ENCODE results near the gene FAM47C. TPM values are rescaled to one million over a fixed set of nuclear protein-coding genes. Genes with fewer than 3 reads are reported as not detected.
"Not testable (repeated sequence)": the region's sequence is repeated elsewhere in the genome, so short reads cannot be mapped to it uniquely, and the experiment has no call there.

Gene FAM47C
- polyA plus RNA-seq, 4 donors: not detected

- H3K36me3 ChIP-seq (ENCODE audit: control insufficient read depth in 3 of 3, insufficient read depth in 2 of 3, low read depth in 1 of 3, low read length in 3 of 3); H3K9me3 ChIP-seq (ENCODE audit: control insufficient read depth in 2 of 2, insufficient read depth in 1 of 2, low read depth in 1 of 2, low read length in 1 of 2); H3K4me3 ChIP-seq (ENCODE audit: low read depth in 1 of 3, low read length in 3 of 3); H3K27ac ChIP-seq (ENCODE audit: low read depth in 1 of 3, low read length in 2 of 3); FAIRE-seq; H3K27me3 ChIP-seq (ENCODE audit: control insufficient read depth in 3 of 3, insufficient read depth in 3 of 3, low read length in 3 of 3); DNase-seq; H3K4me1 ChIP-seq (ENCODE audit: control insufficient read depth in 3 of 3, insufficient read depth in 2 of 3, low read depth in 1 of 3, low read length in 2 of 3): not testable (repeated sequence)
- 4 to 43% (median 17%) methylated on average over 41 to 78 of the region's 89 CpGs for WGBS, 3 donors
Measured at GRCh38 chrX:36985416-36986209, 22.6 kb upstream of the FAM47C start.

- FAIRE-seq (no peak), DNase-seq (no peak)
- H3K4me1 ChIP-seq (ENCODE audit: control insufficient read depth in 3 of 3, insufficient read depth in 2 of 3, low read depth in 1 of 3, low read length in 2 of 3): no peaks in the 10 kb centered on the region
- WGBS, 3 donors: 6 to 29% (median 20%) methylated on average over 8 to 34 of the region's 34 CpGs
- no peaks in the 10 kb centered on the region for H3K9me3 ChIP-seq (ENCODE audit: control insufficient read depth in 2 of 2, insufficient read depth in 1 of 2, low read depth in 1 of 2, low read length in 1 of 2)
- no peak overlapping the region for H3K4me3 ChIP-seq (ENCODE audit: low read depth in 1 of 3, low read length in 3 of 3)
- H3K27me3 ChIP-seq (ENCODE audit: control insufficient read depth in 3 of 3, insufficient read depth in 3 of 3, low read length in 3 of 3): peaks cover 0 to 4% (median 1%) of the 10 kb centered on the region in 3 donors
- H3K27ac ChIP-seq (ENCODE audit: low read depth in 1 of 3, low read length in 2 of 3): no peak overlapping the region
- no peaks in the 10 kb centered on the region for H3K36me3 ChIP-seq (ENCODE audit: control insufficient read depth in 3 of 3, insufficient read depth in 2 of 3, low read depth in 1 of 3, low read length in 3 of 3)
Measured at GRCh38 chrX:36986231-36986630, 21.9 kb upstream of the FAM47C start.

DNA sequence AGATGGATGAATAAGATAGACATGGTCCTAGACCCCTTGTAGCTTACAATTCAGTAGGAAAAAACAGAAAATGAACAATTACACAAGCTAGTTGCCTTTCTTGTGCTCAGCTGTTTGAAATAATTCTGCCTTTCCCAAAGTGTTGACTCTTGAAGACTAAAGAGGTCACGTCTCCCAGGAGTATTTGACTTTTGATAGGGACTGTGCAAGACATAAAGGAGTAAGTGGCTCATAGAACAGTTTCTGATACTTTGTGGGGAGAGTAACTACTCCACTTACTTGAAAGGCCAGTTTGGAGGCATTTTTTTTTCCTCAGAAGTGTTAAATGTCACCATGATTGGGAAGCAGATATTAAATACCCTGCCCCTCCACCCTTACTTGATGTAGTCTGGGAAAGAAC, 21.0 kb upstream of the FAM47C start:
- H3K27me3 ChIP-seq (ENCODE audit: control insufficient read depth in 3 of 3, insufficient read depth in 3 of 3, low read length in 3 of 3); H3K36me3 ChIP-seq (ENCODE audit: control insufficient read depth in 3 of 3, insufficient read depth in 2 of 3, low read depth in 1 of 3, low read length in 3 of 3); DNase-seq; H3K4me1 ChIP-seq (ENCODE audit: control insufficient read depth in 3 of 3, insufficient read depth in 2 of 3, low read depth in 1 of 3, low read length in 2 of 3); FAIRE-seq; H3K4me3 ChIP-seq (ENCODE audit: low read depth in 1 of 3, low read length in 3 of 3); H3K9me3 ChIP-seq (ENCODE audit: control insufficient read depth in 2 of 2, insufficient read depth in 1 of 2, low read depth in 1 of 2, low read length in 1 of 2); H3K27ac ChIP-seq (ENCODE audit: low read depth in 1 of 3, low read length in 2 of 3): not testable (repeated sequence)
- WGBS, 3 donors: no CpG with 5 or more reads among the region's 1 CpG

- Histone ChIP-seq H3K27ac (ENCODE audit: low read depth in 1 of 3, low read length in 2 of 3) (no peak overlapping the region), H3K4me1 (ENCODE audit: control insufficient read depth in 3 of 3, insufficient read depth in 2 of 3, low read depth in 1 of 3, low read length in 2 of 3) (no peaks in the 10 kb centered on the region), H3K27me3 (ENCODE audit: control insufficient read depth in 3 of 3, insufficient read depth in 3 of 3, low read length in 3 of 3) (no peaks in the 10 kb centered on the region), H3K36me3 (ENCODE audit: control insufficient read depth in 3 of 3, insufficient read depth in 2 of 3, low read depth in 1 of 3, low read length in 3 of 3) (no peaks in the 10 kb centered on the region), H3K9me3 (ENCODE audit: control insufficient read depth in 2 of 2, insufficient read depth in 1 of 2, low read depth in 1 of 2, low read length in 1 of 2) (no peaks in the 10 kb centered on the region), H3K4me3 (ENCODE audit: low read depth in 1 of 3, low read length in 3 of 3) (no peak overlapping the region)
- WGBS, 3 donors: 45 to 55% (median 48%) methylated on average over 8 to 9 of the region's 9 CpGs
- DNase-seq: no peak
- no peak for FAIRE-seq
Measured at GRCh38 chrX:37000140-37000539, 8.0 kb upstream of the FAM47C start.

DNA sequence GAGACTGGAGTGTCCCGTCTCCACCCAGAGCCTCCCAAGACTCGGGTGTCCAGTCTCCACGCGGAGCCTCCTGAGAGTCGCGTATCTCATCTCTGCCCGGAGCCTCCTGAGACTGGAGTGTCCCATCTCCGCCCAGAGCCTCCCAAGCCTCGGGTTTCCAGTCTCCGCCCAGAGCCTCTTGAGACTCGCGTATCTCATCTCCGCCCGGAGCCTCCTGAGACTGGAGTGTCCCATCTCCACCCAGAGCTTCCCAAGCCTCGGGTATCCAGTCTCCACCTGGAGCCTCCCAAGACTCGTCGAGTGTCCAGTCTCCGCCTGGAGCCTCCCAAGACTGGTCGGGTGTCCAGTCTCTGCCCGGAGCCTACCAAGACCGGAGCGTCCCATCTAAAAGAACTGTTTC, 2.3 kb downstream of the FAM47C start:
- Histone ChIP-seq H3K36me3 (ENCODE audit: control insufficient read depth in 3 of 3, insufficient read depth in 2 of 3, low read depth in 1 of 3, low read length in 3 of 3) (no peaks in the 10 kb centered on the region), H3K9me3 (ENCODE audit: control insufficient read depth in 2 of 2, insufficient read depth in 1 of 2, low read depth in 1 of 2, low read length in 1 of 2) (no peaks in the 10 kb centered on the region), H3K27ac (ENCODE audit: low read depth in 1 of 3, low read length in 2 of 3) (no peak overlapping the region), H3K4me1 (ENCODE audit: control insufficient read depth in 3 of 3, insufficient read depth in 2 of 3, low read depth in 1 of 3, low read length in 2 of 3) (no peaks in the 10 kb centered on the region), H3K4me3 (ENCODE audit: low read depth in 1 of 3, low read length in 3 of 3) (no peak overlapping the region), H3K27me3 (ENCODE audit: control insufficient read depth in 3 of 3, insufficient read depth in 3 of 3, low read length in 3 of 3) (no peaks in the 10 kb centered on the region)
- WGBS, 3 donors: 94 to 98% (median 95%) methylated on average over 19 to 22 of the region's 22 CpGs
- no peak for FAIRE-seq
- DNase-seq: no peak

DNA sequence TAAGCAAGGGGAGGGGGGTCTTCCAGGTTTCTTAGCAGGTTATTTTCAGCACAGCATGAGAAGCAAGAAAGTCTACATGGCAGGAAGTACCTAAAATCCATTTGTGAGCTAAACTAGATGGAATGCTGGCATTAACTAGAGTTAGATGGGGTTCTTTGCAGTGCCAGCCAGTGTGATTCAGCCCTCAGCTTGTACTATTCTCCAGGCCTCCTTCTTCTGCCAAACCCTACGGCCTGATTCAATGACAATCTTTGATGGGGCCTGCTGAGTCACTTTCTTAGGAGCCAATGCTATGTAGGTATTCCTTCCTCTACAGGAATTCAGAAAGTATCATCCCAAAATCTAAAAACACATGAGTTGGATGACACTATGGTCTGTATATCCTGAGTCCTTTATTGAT, 26.1 kb downstream of the FAM47C start:
- not testable (repeated sequence) for H3K9me3 ChIP-seq (ENCODE audit: control insufficient read depth in 2 of 2, insufficient read depth in 1 of 2, low read depth in 1 of 2, low read length in 1 of 2); H3K27ac ChIP-seq (ENCODE audit: low read depth in 1 of 3, low read length in 2 of 3); H3K27me3 ChIP-seq (ENCODE audit: control insufficient read depth in 3 of 3, insufficient read depth in 3 of 3, low read length in 3 of 3); H3K4me3 ChIP-seq (ENCODE audit: low read depth in 1 of 3, low read length in 3 of 3); FAIRE-seq; DNase-seq; H3K4me1 ChIP-seq (ENCODE audit: control insufficient read depth in 3 of 3, insufficient read depth in 2 of 3, low read depth in 1 of 3, low read length in 2 of 3); H3K36me3 ChIP-seq (ENCODE audit: control insufficient read depth in 3 of 3, insufficient read depth in 2 of 3, low read depth in 1 of 3, low read length in 3 of 3)
- 55 to 65% (median 56%) methylated on average over 1 of the region's 1 CpG for WGBS, 3 donors

DNA sequence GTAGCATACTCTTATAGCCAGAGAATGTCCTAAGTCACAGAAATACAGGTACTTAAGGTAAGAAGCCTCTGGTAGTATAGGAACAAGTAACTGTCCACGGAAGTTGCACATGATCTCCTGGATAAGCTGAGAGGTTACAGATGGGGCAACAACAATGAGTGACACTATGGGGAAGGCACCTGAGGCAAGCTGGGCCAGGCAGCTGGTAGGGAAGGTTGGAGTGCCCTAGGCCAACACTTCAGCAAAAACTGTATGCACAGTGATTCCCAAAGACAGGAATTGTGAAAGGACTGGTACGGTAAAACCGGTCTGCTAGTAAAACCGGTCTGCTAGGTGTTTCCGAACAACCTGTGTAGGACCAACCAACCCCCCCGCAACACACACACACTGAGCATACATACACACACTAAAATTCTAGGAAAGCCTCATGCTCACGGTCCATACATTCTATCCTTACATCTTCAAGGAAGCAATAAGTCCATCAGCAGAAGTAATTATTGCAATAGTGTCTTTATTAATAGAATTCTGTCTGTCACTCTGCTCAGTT, 28.6 kb downstream of the FAM47C start:
- not testable (repeated sequence) for FAIRE-seq; H3K27me3 ChIP-seq (ENCODE audit: control insufficient read depth in 3 of 3, insufficient read depth in 3 of 3, low read length in 3 of 3); H3K27ac ChIP-seq (ENCODE audit: low read depth in 1 of 3, low read length in 2 of 3); H3K4me1 ChIP-seq (ENCODE audit: control insufficient read depth in 3 of 3, insufficient read depth in 2 of 3, low read depth in 1 of 3, low read length in 2 of 3); H3K36me3 ChIP-seq (ENCODE audit: control insufficient read depth in 3 of 3, insufficient read depth in 2 of 3, low read depth in 1 of 3, low read length in 3 of 3); H3K4me3 ChIP-seq (ENCODE audit: low read depth in 1 of 3, low read length in 3 of 3); H3K9me3 ChIP-seq (ENCODE audit: control insufficient read depth in 2 of 2, insufficient read depth in 1 of 2, low read depth in 1 of 2, low read length in 1 of 2); DNase-seq
- 77 to 92% (median 84%) methylated on average over 7 of the region's 7 CpGs for WGBS, 3 donors

DNA sequence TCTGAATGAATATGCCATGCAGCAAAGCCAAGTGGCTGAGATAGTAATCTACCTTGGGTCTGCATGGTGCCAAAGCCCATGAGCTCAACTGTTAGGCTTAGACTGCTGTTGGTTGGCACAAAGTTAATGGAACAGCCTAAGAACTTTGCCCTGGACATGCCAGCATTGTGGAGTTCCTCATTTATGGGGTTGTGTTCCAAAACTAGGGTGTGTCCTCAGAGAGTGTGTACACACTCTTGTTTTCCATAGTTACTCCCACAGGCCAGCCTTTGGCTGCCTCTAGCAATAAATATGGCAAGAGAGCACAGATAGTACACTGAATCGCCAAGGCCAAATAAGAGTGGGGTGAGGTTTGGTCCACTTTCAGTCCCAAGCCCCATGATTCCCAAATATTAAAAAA, 30.6 kb downstream of the FAM47C start:
- WGBS, 3 donors: no CpG with 5 or more reads among the region's 1 CpG
- not testable (repeated sequence) for H3K9me3 ChIP-seq (ENCODE audit: control insufficient read depth in 2 of 2, insufficient read depth in 1 of 2, low read depth in 1 of 2, low read length in 1 of 2); H3K27me3 ChIP-seq (ENCODE audit: control insufficient read depth in 3 of 3, insufficient read depth in 3 of 3, low read length in 3 of 3); H3K36me3 ChIP-seq (ENCODE audit: control insufficient read depth in 3 of 3, insufficient read depth in 2 of 3, low read depth in 1 of 3, low read length in 3 of 3); FAIRE-seq; DNase-seq; H3K4me3 ChIP-seq (ENCODE audit: low read depth in 1 of 3, low read length in 3 of 3); H3K4me1 ChIP-seq (ENCODE audit: control insufficient read depth in 3 of 3, insufficient read depth in 2 of 3, low read depth in 1 of 3, low read length in 2 of 3); H3K27ac ChIP-seq (ENCODE audit: low read depth in 1 of 3, low read length in 2 of 3)

All from small intestine (tissue), 7 donors.